Left renal cortex interstitium (tissue), 4 donors: ENCODE data around the gene NELFCD. TPM values are rescaled to one million over a fixed set of nuclear protein-coding genes. Genes with fewer than 3 reads are reported as not detected.
"Not testable (repeated sequence)": the region's sequence is repeated elsewhere in the genome, so short reads cannot be mapped to it uniquely, and the experiment has no call there.

Experiments
- DNase-seq, 4 donors: peaks; one replicate each; pipeline ENCODE4 v3.0.0-alpha.2; 2013; ENCODE audit warnings: low read depth in 4 of 4, low spot score in 2 of 4, missing footprints in 1 of 4
- polyA plus RNA-seq, 4 donors: library from polyadenylated mRNA; unstranded; fragments of 120-200 nt; gene quantifications; one replicate each; pipeline ENCODE4 v1.2.1, GENCODE V29; 2013; ENCODE audit not compliant: insufficient read length in 4 of 4

The NELFCD gene
- polyA plus RNA-seq, 4 donors = 108 to 159 (median 127) TPM

GRCh38 chr20:58971429-58971828, 9.6 kb upstream of the NELFCD start:
- no peak for DNase-seq

- no peak for DNase-seq
These were observed 7.9 kb upstream of the NELFCD start for GRCh38 chr20:58973179-58973578.

GRCh38 chr20:58973866-58974265, 7.2 kb upstream of the NELFCD start:
- DNase-seq = no peak

GRCh38 chr20:58975353-58975752, 5.7 kb upstream of the NELFCD start:
- no peak for DNase-seq

- no peak for DNase-seq
These were observed 4.9 kb upstream of the NELFCD start for GRCh38 chr20:58976061-58976730.

GRCh38 chr20:58978351-58979190, 2.5 kb upstream of the NELFCD start:
- DNase-seq = no peak

GRCh38 chr20:58981628-58982364, 740 bp downstream of the NELFCD start:
- DNase-seq = peak in 3 of 4 donors; percentile 26 to 75 (median 40)

GRCh38 chr20:58982406-58983114, 1.5 kb downstream of the NELFCD start:
- no peak for DNase-seq

GRCh38 chr20:58983115-58983468, 2.0 kb downstream of the NELFCD start:
- DNase-seq = not testable (repeated sequence)

GRCh38 chr20:58984691-58985090, 3.6 kb downstream of the NELFCD start:
- no peak for DNase-seq

- no peak for DNase-seq
These were observed 4.6 kb downstream of the NELFCD start for GRCh38 chr20:58985656-58986055.

GRCh38 chr20:58986286-58986967, 5.4 kb downstream of the NELFCD start:
- no peak for DNase-seq

GRCh38 chr20:58986968-58987517, 6.0 kb downstream of the NELFCD start:
- no peak for DNase-seq

GRCh38 chr20:58987790-58988564, 6.9 kb downstream of the NELFCD start:
- DNase-seq = no peak

GRCh38 chr20:58988565-58988882, 7.5 kb downstream of the NELFCD start:
- no peak for DNase-seq

- no peak for DNase-seq
These were observed 8.1 kb downstream of the NELFCD start for GRCh38 chr20:58989196-58989595.

GRCh38 chr20:58990651-58991445, 9.8 kb downstream of the NELFCD start:
- no peak for DNase-seq

GRCh38 chr20:58991715-58992114, 10.7 kb downstream of the NELFCD start:
- DNase-seq = no peak
